Right lobe of liver (tissue), 6 donors: ENCODE measurements around the gene SBK2. TPM values are rescaled to one million over a fixed set of nuclear protein-coding genes. Genes with fewer than 3 reads are reported as not detected.
A peak's percentile ranks its signal among the peaks of the same experiment; 100 is the strongest.

ENCODE experiments used
- ATAC-seq, 4 donors: fragments of 200-7000 bp; cut with Tn5 transposase; one replicate each; pipeline ENCODE4 v1.9.1; 2020; ENCODE audit warnings: mild to moderate bottlenecking in 4 of 4, moderate library complexity in 4 of 4
- DNase-seq, 3 donors: peaks; one replicate each; pipeline ENCODE4 v3.0.0-alpha.2; 2020
- H3K27ac ChIP-seq, 3 donors: fragments of 200-600 bp; one replicate each; pipeline ENCODE4 v1.8.0; 2022
- H3K27me3 ChIP-seq, 2 donors: fragments of 200-600 bp; one replicate each; pipeline ENCODE4 v1.8.0; 2022
- H3K36me3 ChIP-seq, 4 donors: fragments of 200-600 bp; sonication (generic) in 1 of 4; one replicate each; pipeline versions ENCODE4 v1.5.1 to v1.8.0; 2017 to 2022; ENCODE audit warnings: control low read depth in 1 of 4
- H3K4me1 ChIP-seq, 4 donors: fragments of 200-600 bp; sonication (generic) in 1 of 4; one replicate each; pipeline versions ENCODE4 v1.5.1 to v1.8.0; 2017 to 2022; ENCODE audit warnings: control low read depth in 1 of 4
- H3K4me3 ChIP-seq, 3 donors: fragments of 200-600 bp; one replicate each; pipeline ENCODE4 v1.8.0; 2022
- H3K9me3 ChIP-seq, 4 donors: fragments of 200-600 bp; sonication (generic) in 1 of 4; one replicate each; pipeline versions ENCODE4 v1.5.1 to v1.8.0; 2017 to 2022; ENCODE audit warnings: control low read depth in 1 of 4
- CTCF ChIP-seq, 4 donors: fragments of 200-600 bp in 3 of 4; fragments of 450-650 bp in 1 of 4; IDR thresholded peaks; one replicate each; pipeline versions ENCODE4 v1.5.1 to v1.8.0; 2016 to 2022; ENCODE audit warnings: antibody characterized with exemption in 4 of 4, mild to moderate bottlenecking in 2 of 4
- POLR2A ChIP-seq: fragments of 450-650 bp; IDR thresholded peaks from one replicate; pipeline ENCODE4 v1.6.1; 2017; ENCODE audit warnings: antibody characterized with exemption, mild to moderate bottlenecking
- WGBS: methylation state at CpG from one replicate; pipeline ENCODE4 v1.1.6; 2018; ENCODE audit warnings: low coverage, low lambda C conversion rate; ENCODE audit not compliant: insufficient coverage; ENCODE audit errors: missing lambda C conversion rate; 5-methylcytosine and 5-hydroxymethylcytosine counted together
- intact Hi-C, 2 donors: fragments of 100-400 bp; cut with DNase I; formaldehyde crosslinking; loops; one replicate each; pipeline versions ENCODE4 v1.11.2 to v1.14.1; 2022
- total RNA-seq, 6 experiments: library from RNA; depleted of rRNA in 2 of 6; stranded (reverse); fragments of >200 nt in 2 of 6; fragmentation: NEBNext Ultra II Directional in 3 of 6; extraction: Animal tissue kit (Norgen Biotek cat#: 25700) in 3 of 6; gene quantifications; one replicate each; pipeline versions ENCODE4 v1.1.0 to v1.2.4, GENCODE V29; 2016 to 2023
- donor health status: DM: no; HTN: yes; CAD: no.
- donor health status: DM: no; HTN: no; CAD: no.
- donor health status: DM: no; HTN: no; CAD: no.
- donor health status: DM: no; HTN: yes; CAD: no.
- donor health status: DM: no; HTN: yes; CAD: no.

SBK2 gene
- total RNA-seq, 6 experiments from 2014 or later: not detected

GRCh38 chr19:55526216-55527196 lies 10.4 kb downstream of the SBK2 start:
- Histone ChIP-seq H3K4me3 (no peak overlapping the region), H3K9me3 (no peaks in the 10 kb centered on the region), H3K4me1 (peaks cover 0 to 4% (median 0%) of the 10 kb centered on the region in 4 donors), H3K27ac (no peak overlapping the region), H3K36me3 (no peaks in the 10 kb centered on the region), H3K27me3 (no peaks in the 10 kb centered on the region)
- WGBS: 30% methylated on average over 21 of the region's 35 CpGs
- DNase-seq (peak; percentile 66 to 80 (median 74)), ATAC-seq (peak; percentile 74 to 92 (median 84))
- TF ChIP-seq POLR2A: no peak
- TF ChIP-seq CTCF (IDR thresholded peaks at IDR 0.05): no peak
- intact Hi-C loops: no loop called here

- TF ChIP-seq CTCF (IDR thresholded peaks at IDR 0.05) (no peak), POLR2A (no peak)
- Histone ChIP-seq H3K36me3 (no peaks in the 10 kb centered on the region), H3K27me3 (no peaks in the 10 kb centered on the region), H3K9me3 (no peaks in the 10 kb centered on the region), H3K27ac (no peak overlapping the region), H3K4me3 (no peak overlapping the region), H3K4me1 (peaks cover 0 to 4% (median 0%) of the 10 kb centered on the region in 4 donors)
- ATAC-seq (no peak), DNase-seq (no peak)
- intact Hi-C loops: no loop called here
- 39% methylated on average over 23 of the region's 29 CpGs for WGBS
These were observed 11.4 kb downstream of the SBK2 start for GRCh38 chr19:55525289-55526101.

- H3K27me3 ChIP-seq: no peaks in the 10 kb centered on the region
- no peaks in the 10 kb centered on the region for H3K4me1 ChIP-seq
- H3K4me3 ChIP-seq: no peak overlapping the region
- DNase-seq: no peak
- no peak for ATAC-seq
- 54% methylated on average over 9 of the region's 14 CpGs for WGBS
- no peaks in the 10 kb centered on the region for H3K9me3 ChIP-seq
- intact Hi-C loops: no loop called here
- no peaks in the 10 kb centered on the region for H3K36me3 ChIP-seq
- TF ChIP-seq CTCF (IDR thresholded peaks at IDR 0.05) (no peak), POLR2A (no peak)
- no peak overlapping the region for H3K27ac ChIP-seq
These were observed 16.1 kb downstream of the SBK2 start for GRCh38 chr19:55520691-55521292.

GRCh38 chr19:55519451-55520311 lies 17.3 kb downstream of the SBK2 start:
- intact Hi-C loops: loop anchor here (5.0 kb wide), 2 partner anchors 88 to 113 kb away; partner anchors contain the start of gene ZNF865 (in 1 of the 2)
- Histone ChIP-seq H3K27me3 (no peaks in the 10 kb centered on the region), H3K4me1 (no peaks in the 10 kb centered on the region), H3K36me3 (no peaks in the 10 kb centered on the region), H3K27ac (no peak overlapping the region), H3K9me3 (no peaks in the 10 kb centered on the region), H3K4me3 (no peak overlapping the region)
- ATAC-seq (no peak), DNase-seq (no peak)
- 84% methylated on average over 8 of the region's 10 CpGs for WGBS
- TF ChIP-seq CTCF (IDR thresholded peaks at IDR 0.05) (no peak), POLR2A (no peak)
